Ishikawa (cell line): Measurements from ENCODE around the gene TMEM120A.

Experiments used
- CEBPB ChIP-seq: IDR thresholded peaks from 2 replicates; pipeline ENCODE4 v1.6.1; 2012
- CREB1 ChIP-seq: IDR thresholded peaks from 2 replicates; pipeline ENCODE4 v1.6.1; 2012; ENCODE audit warnings: low read depth
- EGR1 ChIP-seq: IDR thresholded peaks from 2 replicates; pipeline ENCODE4 v1.6.1; 2012
- EP300 ChIP-seq: IDR thresholded peaks from 2 replicates; pipeline ENCODE4 v1.6.1; 2012; ENCODE audit warnings: borderline replicate concordance
- FOXM1 ChIP-seq: IDR thresholded peaks from 2 replicates; pipeline ENCODE4 v1.6.1; 2012; ENCODE audit warnings: low read depth, borderline replicate concordance
- MAX ChIP-seq: IDR thresholded peaks from 2 replicates; pipeline ENCODE4 v1.6.1; 2012
- RAD21 ChIP-seq: IDR thresholded peaks from 2 replicates; pipeline ENCODE4 v1.6.1; 2012; ENCODE audit warnings: low read depth
- REST ChIP-seq: IDR thresholded peaks from 2 replicates; pipeline ENCODE4 v1.6.1; 2012; ENCODE audit warnings: low read depth, mild to moderate bottlenecking
- TAF1 ChIP-seq: IDR thresholded peaks from 2 replicates; pipeline ENCODE4 v1.6.1; 2012; ENCODE audit warnings: low read depth, mild to moderate bottlenecking
- USF1 ChIP-seq: IDR thresholded peaks from 2 replicates; pipeline ENCODE4 v1.6.1; 2012
- ZBTB7A ChIP-seq: IDR thresholded peaks from 2 replicates; pipeline ENCODE4 v1.6.1; 2012; ENCODE audit warnings: low read depth

- TF ChIP-seq MAX (no peak), ZBTB7A (no peak), EP300 (no peak), REST (no peak), TAF1 (no peak), EGR1 (no peak), USF1 (no peak), CEBPB (no peak), FOXM1 (no peak), RAD21 (peak; percentile 93), CREB1 (no peak)
Observed at GRCh38 chr7:76020031-76020714, 25.8 kb upstream of the TMEM120A start.
